ENCODE results near the gene MAP4K4.

Gene MAP4K4

GRCh38 chr2:101679037-101679726, 18.3 kb upstream of the MAP4K4 start:
- in situ Hi-C loops (cut with MboI; ENCODE audit: low pct_unique_long_range_greater_than_20kb, low sequenced_read_pairs, unreplicated experiment): no loop called here
- no peak for DNase-seq (ENCODE audit: low spot score)
- no peak for TF ChIP-seq CTCF (IDR thresholded peaks at IDR 0.05; ENCODE audit: extremely low read depth, insufficient read depth, missing control alignments)

GRCh38 chr2:101679801-101680487, 17.6 kb upstream of the MAP4K4 start:
- DNase-seq (ENCODE audit: low spot score): no peak
- in situ Hi-C loops (cut with MboI; ENCODE audit: low pct_unique_long_range_greater_than_20kb, low sequenced_read_pairs, unreplicated experiment): no loop called here
- no peak for TF ChIP-seq CTCF (IDR thresholded peaks at IDR 0.05; ENCODE audit: extremely low read depth, insufficient read depth, missing control alignments)

GRCh38 chr2:101682311-101682710, 15.2 kb upstream of the MAP4K4 start:
- no peak for DNase-seq (ENCODE audit: low spot score)
- in situ Hi-C loops (cut with MboI; ENCODE audit: low pct_unique_long_range_greater_than_20kb, low sequenced_read_pairs, unreplicated experiment): no loop called here
- TF ChIP-seq CTCF (IDR thresholded peaks at IDR 0.05; ENCODE audit: extremely low read depth, insufficient read depth, missing control alignments): no peak

GRCh38 chr2:101684313-101684712, 13.2 kb upstream of the MAP4K4 start:
- TF ChIP-seq CTCF (IDR thresholded peaks at IDR 0.05; ENCODE audit: extremely low read depth, insufficient read depth, missing control alignments): no peak
- in situ Hi-C loops (cut with MboI; ENCODE audit: low pct_unique_long_range_greater_than_20kb, low sequenced_read_pairs, unreplicated experiment): no loop called here
- DNase-seq (ENCODE audit: low spot score): no peak

GRCh38 chr2:101688261-101688660, 9.2 kb upstream of the MAP4K4 start:
- TF ChIP-seq CTCF (IDR thresholded peaks at IDR 0.05; ENCODE audit: extremely low read depth, insufficient read depth, missing control alignments): no peak
- DNase-seq (ENCODE audit: low spot score): no peak
- in situ Hi-C loops (cut with MboI; ENCODE audit: low pct_unique_long_range_greater_than_20kb, low sequenced_read_pairs, unreplicated experiment): no loop called here

- DNase-seq (ENCODE audit: low spot score): no peak
- no peak for TF ChIP-seq CTCF (IDR thresholded peaks at IDR 0.05; ENCODE audit: extremely low read depth, insufficient read depth, missing control alignments)
- in situ Hi-C loops (cut with MboI; ENCODE audit: low pct_unique_long_range_greater_than_20kb, low sequenced_read_pairs, unreplicated experiment): no loop called here
These were observed 8.2 kb upstream of the MAP4K4 start for GRCh38 chr2:101689114-101689825.

Measured in GM13977 (cell line).